OCI-LY1 (cell line): ENCODE data around the gene GAL3ST2.

ENCODE experiments used
- CTCF ChIP-seq: fragments of 200-600 bp; sonication (generic), shearing (Covaris generic); IDR thresholded peaks from 2 replicates; pipeline ENCODE4 v1.5.1; 2017; ENCODE audit warnings: mild to moderate bottlenecking, antibody characterized with exemption, low read length, moderate library complexity, mixed read lengths
- EZH2 ChIP-seq: fragments of 200-600 bp; sonication (generic), shearing (Covaris generic); IDR thresholded peaks from 2 replicates; pipeline ENCODE4 v1.8.0; 2017; ENCODE audit warnings: borderline replicate concordance, mixed run types, mild to moderate bottlenecking, antibody characterized with exemption, low read length, moderate library complexity, mixed read lengths

DNA sequence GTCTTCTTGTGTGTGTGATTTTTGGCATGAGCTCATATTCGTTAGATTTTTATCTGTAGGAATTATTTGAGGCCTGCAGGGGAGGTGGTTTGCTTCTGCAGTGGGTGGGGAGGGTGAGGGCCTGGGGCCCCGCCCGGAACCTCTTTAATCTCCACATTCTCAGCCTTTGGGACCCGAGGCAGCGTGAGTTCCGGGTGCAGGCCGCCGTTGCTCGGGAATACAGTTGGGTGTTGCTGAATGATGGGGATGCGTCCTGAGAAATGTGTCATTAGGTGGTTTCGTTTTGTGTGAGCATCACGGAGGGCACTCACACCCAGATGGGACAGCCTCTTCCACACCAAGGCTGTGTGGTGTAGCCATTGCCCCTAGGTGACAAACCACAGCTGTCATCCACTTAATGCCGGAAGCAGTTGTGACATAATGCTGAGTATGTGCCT, 13.7 kb upstream of the GAL3ST2 start:
- TF ChIP-seq CTCF (no peak), EZH2 (no peak)
